ENCODE data around the gene RIMKLA. TPM values are rescaled to one million over a fixed set of nuclear protein-coding genes. Genes with fewer than 3 reads are reported as not detected.

RIMKLA gene
- total and polyA plus RNA-seq, 9 donors = 0.02 to 0.27 (median 0.14) TPM; not detected in 1

- no peaks in the 10 kb centered on the region for H3K4me1 ChIP-seq (ENCODE audit: insufficient read depth)
- H3K36me3 ChIP-seq = no peaks in the 10 kb centered on the region
- DNase-seq = no peak
- H3K4me3 ChIP-seq = no peak overlapping the region
- no peak overlapping the region for H3K27ac ChIP-seq
- no peaks in the 10 kb centered on the region for H3K9me3 ChIP-seq
- H3K27me3 ChIP-seq = no peaks in the 10 kb centered on the region
- intact Hi-C loops (cut with DNase I) = no loop called here
- TF ChIP-seq EP300 (IDR thresholded peaks at IDR 0.05) (no peak), POLR2A (IDR thresholded peaks at IDR 0.05) (no peak), CTCF (IDR thresholded peaks at IDR 0.05) (no peak)
- 60 to 63% (median 61%) methylated on average over 2 of the region's 2 CpGs for WGBS, 3 donors
These were observed 11.7 kb downstream of the RIMKLA start for GRCh38 chr1:42392255-42392654.

GRCh38 chr1:42392967-42393848, 12.6 kb downstream of the RIMKLA start:
- no peaks in the 10 kb centered on the region for H3K4me1 ChIP-seq (ENCODE audit: insufficient read depth)
- DNase-seq = no peak
- no peaks in the 10 kb centered on the region for H3K27me3 ChIP-seq
- H3K9me3 ChIP-seq = no peaks in the 10 kb centered on the region
- no peak overlapping the region for H3K27ac ChIP-seq
- no peaks in the 10 kb centered on the region for H3K36me3 ChIP-seq
- TF ChIP-seq EP300 (IDR thresholded peaks at IDR 0.05) (no peak), CTCF (IDR thresholded peaks at IDR 0.05) (no peak), POLR2A (IDR thresholded peaks at IDR 0.05) (no peak)
- H3K4me3 ChIP-seq = no peak overlapping the region
- intact Hi-C loops (cut with DNase I) = no loop called here
- WGBS, 3 donors = 59 to 77% (median 70%) methylated on average over 2 of the region's 2 CpGs

GRCh38 chr1:42399315-42400100, 18.9 kb downstream of the RIMKLA start:
- intact Hi-C loops (cut with DNase I) = no loop called here
- no peak for DNase-seq
- 76 to 84% (median 83%) methylated on average over 10 of the region's 10 CpGs for WGBS, 3 donors
- Histone ChIP-seq H3K4me3 (no peak overlapping the region), H3K9me3 (no peaks in the 10 kb centered on the region), H3K36me3 (no peaks in the 10 kb centered on the region), H3K27me3 (no peaks in the 10 kb centered on the region), H3K27ac (no peak overlapping the region), H3K4me1 (ENCODE audit: insufficient read depth) (no peaks in the 10 kb centered on the region)
- TF ChIP-seq EP300 (IDR thresholded peaks at IDR 0.05) = no peak
- TF ChIP-seq POLR2A (IDR thresholded peaks at IDR 0.05) = no peak
- TF ChIP-seq CTCF (IDR thresholded peaks at IDR 0.05) = no peak

- no peaks in the 10 kb centered on the region for H3K27me3 ChIP-seq
- whole genome bisulfite sequencing, 3 donors = 98 to 100% (median 100%) methylated on average over 1 of the region's 1 CpG
- H3K36me3 ChIP-seq = no peaks in the 10 kb centered on the region
- H3K4me3 ChIP-seq = no peak overlapping the region
- TF ChIP-seq POLR2A (IDR thresholded peaks at IDR 0.05) (no peak), EP300 (IDR thresholded peaks at IDR 0.05) (no peak), CTCF (IDR thresholded peaks at IDR 0.05) (no peak)
- intact Hi-C loops (cut with DNase I) = no loop called here
- DNase-seq = no peak
- H3K4me1 ChIP-seq (ENCODE audit: insufficient read depth) = no peaks in the 10 kb centered on the region
- H3K27ac ChIP-seq = no peak overlapping the region
- no peaks in the 10 kb centered on the region for H3K9me3 ChIP-seq
These were observed 23.3 kb downstream of the RIMKLA start for GRCh38 chr1:42403880-42404400.
